Measurements from ENCODE around the gene CLCNKB.

- TF ChIP-seq CTCF (IDR thresholded peaks at IDR 0.05) (no peak), POLR2A (IDR thresholded peaks at IDR 0.05) (no peak)
These were observed 44.2 kb downstream of the CLCNKB start for GRCh38 chr1:16087733-16088132.

All from vagina (tissue), 2 donors.